DMS 273 treated with DMSO at 0.1 percent for 48 hours (cell line): ENCODE results near the gene HLA-DQB1.

Experiments
- DNase-seq: peaks from one replicate; lab custom pipeline; 2025; lab: John Stamatoyannopoulos, UW

Gene HLA-DQB1

GRCh38 chr6:32625137-32625536, 41.3 kb downstream of the HLA-DQB1 start:
- no peak for DNase-seq

GRCh38 chr6:32624565-32624964, 41.9 kb downstream of the HLA-DQB1 start:
- DNase-seq: no peak

GRCh38 chr6:32623693-32624092, 42.8 kb downstream of the HLA-DQB1 start:
- DNase-seq: no peak

DNA sequence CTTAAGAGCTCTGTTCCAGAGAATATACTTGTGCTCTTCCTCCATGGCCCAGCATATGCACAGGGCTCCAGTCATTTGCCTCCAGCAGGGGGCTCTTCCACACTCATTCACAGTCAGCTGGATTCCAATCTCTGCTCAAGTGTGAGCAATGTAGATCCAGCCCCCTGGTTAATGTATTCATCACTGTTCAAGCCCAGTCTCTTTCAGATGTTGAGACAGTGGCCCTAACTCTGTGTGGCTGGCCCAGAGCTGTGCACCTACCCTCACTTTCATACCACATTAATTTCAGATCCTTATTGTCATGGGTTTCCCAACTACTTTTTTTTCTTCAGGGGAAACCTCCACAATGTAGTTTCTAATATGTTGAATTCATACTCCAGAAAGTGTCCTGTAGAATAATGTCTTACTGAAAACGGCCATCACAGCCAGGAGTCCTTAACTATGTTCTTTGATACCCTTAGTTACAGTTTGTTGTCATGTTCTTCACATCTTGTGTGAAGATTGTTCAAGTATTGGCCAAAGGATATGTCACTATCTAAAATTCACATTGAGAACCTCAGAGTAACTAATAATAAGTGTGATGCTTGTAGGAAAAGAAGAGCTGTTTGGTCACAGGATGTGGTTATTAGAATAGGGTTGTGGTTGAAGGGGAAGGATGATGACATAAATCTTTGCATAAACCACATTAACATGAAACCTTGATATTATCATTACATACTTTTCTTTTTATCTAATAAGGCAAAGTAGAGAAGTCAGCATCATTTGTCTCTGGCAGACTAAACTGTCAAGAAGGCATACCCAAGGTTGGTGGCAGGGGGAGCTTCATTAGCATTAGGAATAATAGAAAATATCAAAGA, 43.7 kb downstream of the HLA-DQB1 start:
- DNase-seq: no peak

GRCh38 chr6:32621372-32621771, 45.1 kb downstream of the HLA-DQB1 start:
- no peak for DNase-seq

DNA sequence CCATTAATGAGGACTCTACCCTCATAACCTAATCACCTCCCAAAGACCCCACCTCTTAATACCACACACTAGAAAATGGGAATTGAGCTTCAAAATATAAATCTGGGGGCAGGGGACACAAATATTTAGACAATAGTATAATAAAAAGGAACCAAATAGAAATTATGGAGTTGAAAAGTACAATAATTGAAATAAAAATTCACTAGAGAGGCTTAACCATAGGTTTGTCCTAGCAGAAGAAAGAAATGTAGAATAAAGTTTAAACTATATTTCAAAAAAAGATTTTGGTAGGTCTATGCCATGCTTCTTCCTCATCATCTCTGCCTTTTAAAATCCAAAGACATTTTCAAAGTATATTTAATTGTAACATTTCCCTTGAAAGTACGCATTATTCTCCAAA, 48.7 kb downstream of the HLA-DQB1 start:
- no peak for DNase-seq

GRCh38 chr6:32615885-32616532, 50.4 kb downstream of the HLA-DQB1 start:
- DNase-seq: no peak

DNA sequence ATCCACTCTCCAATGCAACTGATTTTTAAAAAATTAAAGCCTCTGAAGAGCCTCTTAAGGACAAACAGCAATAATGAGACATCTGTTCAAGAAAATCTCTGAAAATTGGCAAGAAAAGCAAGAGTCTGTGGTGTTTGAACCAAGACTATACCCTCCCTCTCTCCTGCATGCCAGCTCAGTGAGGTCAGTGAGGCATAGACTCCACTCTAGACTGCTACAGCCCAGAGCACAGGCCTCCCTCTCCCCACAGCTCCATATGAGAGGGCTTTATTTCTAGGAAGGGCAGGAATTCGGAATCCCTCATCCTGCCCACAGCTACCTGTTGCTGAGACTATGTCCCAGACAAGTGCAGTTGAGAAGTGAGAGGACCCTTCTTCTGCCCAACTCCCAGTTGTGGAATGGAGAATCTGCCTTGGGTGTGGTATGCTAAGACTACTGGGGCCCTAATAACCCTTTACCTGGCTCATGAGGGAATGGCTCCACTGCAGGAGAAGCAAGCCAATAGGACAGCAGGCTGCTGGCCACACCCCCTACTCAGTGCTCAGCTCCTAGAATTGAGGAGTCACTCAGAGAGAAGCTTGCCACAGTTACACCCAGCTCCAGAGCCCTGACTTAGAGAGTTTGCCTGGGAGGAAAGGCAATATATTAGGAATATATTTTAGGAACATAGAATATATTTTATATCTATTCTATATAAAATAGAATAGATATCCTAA, 51.9 kb downstream of the HLA-DQB1 start:
- no peak for DNase-seq

DNA sequence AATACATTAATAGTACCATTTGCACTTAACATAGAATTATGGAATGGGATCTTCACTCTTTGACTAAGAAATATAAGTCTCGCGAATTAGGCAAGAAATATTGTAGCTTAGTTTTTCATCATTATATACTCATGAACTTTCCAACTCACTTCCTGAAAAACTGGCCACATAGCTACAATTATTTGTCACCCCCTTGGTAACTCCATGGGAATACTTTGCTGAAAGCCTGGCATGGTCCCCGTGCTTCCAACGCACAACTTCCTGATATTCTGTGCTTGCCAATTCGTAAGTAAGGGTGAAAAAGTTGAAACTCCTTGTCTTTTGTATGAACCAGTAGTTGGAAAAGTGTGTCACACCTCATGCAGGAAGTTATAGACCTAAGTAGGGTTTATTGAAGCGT, 53.0 kb downstream of the HLA-DQB1 start:
- DNase-seq: no peak

- no peak for DNase-seq
Observed at GRCh38 chr6:32610682-32611296, 55.7 kb downstream of the HLA-DQB1 start.

GRCh38 chr6:32609731-32610640, 56.5 kb downstream of the HLA-DQB1 start:
- DNase-seq: peak; percentile 5
